HEK293 (cell line): ENCODE results near the gene SPEG.

Source experiments
- CTCF ChIA-PET: fragments of 350-600 bp; formaldehyde crosslinking; extraction: SDS; loops from one replicate; lab custom pipeline; 2021; ENCODE audit warnings: antibody characterized with exemption; lab: Yijun Ruan, JAX
- POLR2A ChIA-PET: fragments of 300-600 bp; formaldehyde crosslinking; extraction: SDS; loops from one replicate; lab custom pipeline; 2020; ENCODE audit warnings: antibody characterized with exemption, inconsistent platforms; lab: Yijun Ruan, JAX
- H3K27ac ChIP-seq: fragments of 200-500 bp; sonication (Bioruptor generic); 2 replicates; pipeline ENCODE4 v1.5.1; 2014; ENCODE audit warnings: low read depth, low read length, control low read depth, inconsistent platforms; ENCODE audit errors: extremely low read depth
- H3K36me3 ChIP-seq, 2 experiments: fragments of 200-500 bp in 1 of 2; sonication (Bioruptor generic) in 1 of 2; 1 replicate in 1 of 2; 2 replicates in 1 of 2; pipeline ENCODE4 v1.5.1; 2014 to 2017; ENCODE audit warnings: inconsistent platforms in 2 of 2, low read length in 2 of 2; ENCODE audit not compliant: control insufficient read depth in 2 of 2, insufficient read depth in 1 of 2
- H3K4me1 ChIP-seq: fragments of 200-500 bp; sonication (Bioruptor generic); 2 replicates; pipeline ENCODE4 v1.5.1; 2014; ENCODE audit warnings: mild to moderate bottlenecking, low read length, inconsistent platforms; ENCODE audit not compliant: control insufficient read depth, insufficient read depth
- H3K4me3 ChIP-seq: 2 replicates; pipeline ENCODE4 v1.5.1; 2011; ENCODE audit warnings: low read depth, mild to moderate bottlenecking, control low read depth, low read length, moderate library complexity
- H3K9me3 ChIP-seq: fragments of 200-500 bp; sonication (Bioruptor generic); 2 replicates; pipeline ENCODE4 v1.5.1; 2014; ENCODE audit warnings: low read depth, low read length, inconsistent platforms; ENCODE audit not compliant: control insufficient read depth, insufficient read depth
- HOXD13 ChIP-seq: sonication (generic); formaldehyde crosslinking; IDR thresholded peaks from 2 replicates; pipeline ENCODE4 v1.8.0; 2022; ENCODE audit warnings: missing genetic modification reagents, borderline replicate concordance
- KLF10 ChIP-seq: fragments of 450-650 bp; IDR thresholded peaks from 2 replicates; pipeline ENCODE4 v1.5.1; 2018; ENCODE audit warnings: missing biosample characterization, mild to moderate bottlenecking, missing genetic modification characterization
- PRDM1 ChIP-seq: fragments of 450-650 bp; formaldehyde crosslinking; IDR thresholded peaks from 2 replicates; pipeline ENCODE4; 2016; ENCODE audit warnings: missing biosample characterization, missing genetic modification characterization
- YY1 ChIP-seq: fragments of 450-650 bp; formaldehyde crosslinking; IDR thresholded peaks from 2 replicates; pipeline ENCODE4 v1.5.1; 2018; ENCODE audit warnings: missing biosample characterization, missing genetic modification characterization
- ZBTB1 ChIP-seq: fragments of 450-650 bp; formaldehyde crosslinking; IDR thresholded peaks from 2 replicates; pipeline ENCODE4 v1.5.1; 2016; ENCODE audit warnings: missing biosample characterization, missing genetic modification characterization
- ZFHX2 ChIP-seq: fragments of 450-650 bp; formaldehyde crosslinking; conservative IDR thresholded peaks from 2 replicates; pipeline ENCODE4 v1.5.1; 2016; ENCODE audit warnings: missing biosample characterization, missing genetic modification characterization
- ZNF138 ChIP-seq: fragments of 450-650 bp; formaldehyde crosslinking; IDR thresholded peaks from 2 replicates; pipeline ENCODE4 v1.5.1; 2016; ENCODE audit warnings: missing biosample characterization, missing genetic modification characterization, borderline replicate concordance
- ZNF169 ChIP-seq: fragments of 450-650 bp; formaldehyde crosslinking; IDR thresholded peaks from 2 replicates; pipeline ENCODE4 v1.5.1; 2016; ENCODE audit warnings: missing biosample characterization, missing genetic modification characterization
- ZNF184 ChIP-seq: fragments of 450-650 bp; IDR thresholded peaks from 2 replicates; pipeline ENCODE4 v1.5.1; 2018; ENCODE audit warnings: missing biosample characterization, mild to moderate bottlenecking, missing genetic modification characterization
- ZNF202 ChIP-seq: fragments of 450-650 bp; formaldehyde crosslinking; IDR thresholded peaks from 2 replicates; pipeline ENCODE4 v1.5.1; 2016; ENCODE audit warnings: missing biosample characterization, missing genetic modification characterization, borderline replicate concordance
- ZNF214 ChIP-seq: fragments of 450-650 bp; formaldehyde crosslinking; IDR thresholded peaks from 2 replicates; pipeline ENCODE4 v1.5.1; 2017; ENCODE audit warnings: missing biosample characterization, mild to moderate bottlenecking, missing genetic modification characterization, borderline replicate concordance
- ZNF248 ChIP-seq: fragments of 450-650 bp; formaldehyde crosslinking; IDR thresholded peaks from 2 replicates; pipeline ENCODE4 v1.5.1; 2017; ENCODE audit warnings: missing biosample characterization, missing genetic modification characterization
- ZNF292 ChIP-seq: fragments of 450-650 bp; formaldehyde crosslinking; IDR thresholded peaks from 2 replicates; pipeline ENCODE4 v1.5.1; 2016; ENCODE audit warnings: low read depth, missing biosample characterization, missing genetic modification characterization, borderline replicate concordance
- ZNF324 ChIP-seq: fragments of 450-650 bp; formaldehyde crosslinking; IDR thresholded peaks from 2 replicates; pipeline ENCODE4 v1.5.1; 2016; ENCODE audit warnings: missing biosample characterization, missing genetic modification characterization
- ZNF548 ChIP-seq: fragments of 450-650 bp; formaldehyde crosslinking; IDR thresholded peaks from 2 replicates; pipeline ENCODE4 v1.5.1; 2016; ENCODE audit warnings: missing biosample characterization, missing genetic modification characterization
- ZNF596 ChIP-seq: fragments of 450-650 bp; IDR thresholded peaks from 2 replicates; pipeline ENCODE4 v1.5.0; 2018; ENCODE audit warnings: missing biosample characterization, mild to moderate bottlenecking, missing genetic modification characterization, moderate library complexity
- ZNF621 ChIP-seq: fragments of 450-650 bp; formaldehyde crosslinking; IDR thresholded peaks from 2 replicates; pipeline ENCODE4 v1.5.1; 2017; ENCODE audit warnings: missing biosample characterization, missing genetic modification characterization
- ZNF624 ChIP-seq: fragments of 450-650 bp; formaldehyde crosslinking; IDR thresholded peaks from 2 replicates; pipeline ENCODE4 v1.5.1; 2017; ENCODE audit warnings: missing biosample characterization, missing genetic modification characterization
- ZNF658 ChIP-seq: fragments of 450-650 bp; formaldehyde crosslinking; IDR thresholded peaks from 2 replicates; pipeline ENCODE4; 2016; ENCODE audit warnings: missing biosample characterization, missing genetic modification characterization
- ZNF707 ChIP-seq: fragments of 450-650 bp; formaldehyde crosslinking; IDR thresholded peaks from 2 replicates; pipeline ENCODE4 v1.5.1; 2016; ENCODE audit warnings: missing biosample characterization, missing genetic modification characterization
- ZNF843 ChIP-seq: fragments of 450-650 bp; formaldehyde crosslinking; IDR thresholded peaks from 2 replicates; pipeline ENCODE4 v1.5.1; 2016; ENCODE audit warnings: missing biosample characterization, missing genetic modification characterization
- ZSCAN16 ChIP-seq: fragments of 450-650 bp; formaldehyde crosslinking; IDR thresholded peaks from 2 replicates; pipeline ENCODE4 v1.5.1; 2016; ENCODE audit warnings: missing biosample characterization, missing genetic modification characterization
- TF ChIP-seq, protein P1 (sequence below): fragments of 450-650 bp; formaldehyde crosslinking; IDR thresholded peaks from 2 replicates; pipeline ENCODE4 v1.5.1; 2016; ENCODE audit warnings: missing biosample characterization, missing genetic modification characterization, low read depth
- TF ChIP-seq, protein P2 (sequence below): fragments of 450-650 bp; IDR thresholded peaks from 2 replicates; pipeline ENCODE4 v1.5.1; 2018; ENCODE audit warnings: missing biosample characterization, missing genetic modification characterization
- TF ChIP-seq, protein P3 (sequence below): fragments of 450-650 bp; formaldehyde crosslinking; IDR thresholded peaks from 2 replicates; pipeline ENCODE4 v1.5.1; 2016; ENCODE audit warnings: missing biosample characterization, missing genetic modification characterization
- TF ChIP-seq, protein P4 (sequence below): fragments of 450-650 bp; formaldehyde crosslinking; IDR thresholded peaks from 2 replicates; pipeline ENCODE4; 2016; ENCODE audit warnings: missing biosample characterization, missing genetic modification characterization
- TF ChIP-seq, protein P5 (sequence below): fragments of 450-650 bp; formaldehyde crosslinking; IDR thresholded peaks from 2 replicates; pipeline ENCODE4 v1.5.1; 2016; ENCODE audit warnings: missing biosample characterization, missing genetic modification characterization

SPEG gene

DNA sequence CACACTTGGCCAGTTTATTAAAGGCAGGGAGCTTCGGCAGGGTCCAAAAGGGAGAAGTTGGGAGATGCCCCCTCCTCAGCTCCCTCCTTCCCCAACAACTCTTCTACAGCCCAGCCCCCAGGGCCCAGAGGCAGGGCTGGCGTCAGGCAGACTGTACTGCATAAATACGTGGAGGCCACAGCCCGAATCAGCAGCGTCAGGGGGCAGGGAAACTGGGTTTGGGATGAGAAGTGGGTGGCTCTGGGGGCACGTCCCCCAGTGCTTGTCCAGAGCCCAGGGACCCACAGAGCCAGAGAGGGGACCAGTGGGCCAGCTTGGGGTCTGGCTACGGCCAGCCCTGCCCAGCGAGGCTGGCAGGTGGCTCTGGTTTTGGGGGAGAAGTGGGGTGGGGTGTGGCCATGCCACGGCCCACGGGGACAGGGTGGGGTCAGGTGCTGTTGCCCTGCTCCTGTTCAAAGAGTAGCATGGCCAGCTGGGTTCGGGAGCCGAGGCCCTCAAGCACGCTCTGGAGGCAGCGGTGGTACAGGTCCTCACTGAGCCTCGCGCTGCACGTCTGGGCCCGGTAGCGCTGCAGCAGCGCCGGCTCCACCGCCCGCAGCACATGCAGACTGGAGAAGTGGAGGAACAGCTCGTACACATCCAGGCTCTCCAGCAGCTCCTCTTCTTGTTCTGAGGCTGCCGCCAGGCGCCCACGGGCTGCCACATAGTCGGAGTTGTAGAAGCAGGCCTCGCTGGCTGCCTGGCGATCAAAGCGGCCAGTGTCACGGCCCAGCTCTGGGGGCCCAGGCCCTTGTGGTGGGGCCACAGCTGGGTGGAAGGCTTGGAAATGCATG, 104.5 kb downstream of the SPEG start:
- CTCF ChIA-PET, result interaction anchor here (0.7 to 7.2 kb wide), 9 partner anchors 9 to 149 kb away, joined by 3 to 112 read pairs (median 4); no protein-coding TSS in a partner anchor
- Histone ChIP-seq H3K4me1 (no peaks in the 10 kb centered on the region), H3K36me3 (peaks cover 0 to 32% of the 10 kb centered on the region in 2 experiments; a peak in 1 of 3 replicates), H3K27ac (no peak overlapping the region), H3K4me3 (no peak overlapping the region), H3K9me3 (no peaks in the 10 kb centered on the region)
- POLR2A ChIA-PET, result no interaction called here
- TF ChIP-seq ZNF138 (tag by site-specific recombination) (no peak), ZNF324 (tag by site-specific recombination) (no peak), KLF10 (tag by site-specific recombination) (no peak), ZSCAN16 (tag by site-specific recombination) (no peak), YY1 (tag by site-specific recombination) (no peak), ZNF202 (tag by site-specific recombination) (no peak), ZNF292 (tag by site-specific recombination) (no peak), ZNF707 (tag by site-specific recombination) (no peak), ZNF548 (tag by site-specific recombination) (no peak), ZNF624 (tag by site-specific recombination) (no peak), PRDM1 (no peak), ZNF214 (tag by site-specific recombination) (no peak), ZNF248 (tag by site-specific recombination) (no peak), ZNF843 (tag by site-specific recombination) (no peak), ZNF184 (tag by site-specific recombination) (no peak), ZFHX2 (tag by site-specific recombination) (no peak)
- TF ChIP-seq, protein P1, sequence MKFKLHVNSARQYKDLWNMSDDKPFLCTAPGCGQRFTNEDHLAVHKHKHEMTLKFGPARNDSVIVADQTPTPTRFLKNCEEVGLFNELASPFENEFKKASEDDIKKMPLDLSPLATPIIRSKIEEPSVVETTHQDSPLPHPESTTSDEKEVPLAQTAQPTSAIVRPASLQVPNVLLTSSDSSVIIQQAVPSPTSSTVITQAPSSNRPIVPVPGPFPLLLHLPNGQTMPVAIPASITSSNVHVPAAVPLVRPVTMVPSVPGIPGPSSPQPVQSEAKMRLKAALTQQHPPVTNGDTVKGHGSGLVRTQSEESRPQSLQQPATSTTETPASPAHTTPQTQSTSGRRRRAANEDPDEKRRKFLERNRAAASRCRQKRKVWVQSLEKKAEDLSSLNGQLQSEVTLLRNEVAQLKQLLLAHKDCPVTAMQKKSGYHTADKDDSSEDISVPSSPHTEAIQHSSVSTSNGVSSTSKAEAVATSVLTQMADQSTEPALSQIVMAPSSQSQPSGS, result no peak
- TF ChIP-seq, protein P2, sequence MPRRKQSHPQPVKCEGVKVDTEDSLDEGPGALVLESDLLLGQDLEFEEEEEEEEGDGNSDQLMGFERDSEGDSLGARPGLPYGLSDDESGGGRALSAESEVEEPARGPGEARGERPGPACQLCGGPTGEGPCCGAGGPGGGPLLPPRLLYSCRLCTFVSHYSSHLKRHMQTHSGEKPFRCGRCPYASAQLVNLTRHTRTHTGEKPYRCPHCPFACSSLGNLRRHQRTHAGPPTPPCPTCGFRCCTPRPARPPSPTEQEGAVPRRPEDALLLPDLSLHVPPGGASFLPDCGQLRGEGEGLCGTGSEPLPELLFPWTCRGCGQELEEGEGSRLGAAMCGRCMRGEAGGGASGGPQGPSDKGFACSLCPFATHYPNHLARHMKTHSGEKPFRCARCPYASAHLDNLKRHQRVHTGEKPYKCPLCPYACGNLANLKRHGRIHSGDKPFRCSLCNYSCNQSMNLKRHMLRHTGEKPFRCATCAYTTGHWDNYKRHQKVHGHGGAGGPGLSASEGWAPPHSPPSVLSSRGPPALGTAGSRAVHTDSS (tag by site-specific recombination), result no peak
- TF ChIP-seq, protein P3, sequence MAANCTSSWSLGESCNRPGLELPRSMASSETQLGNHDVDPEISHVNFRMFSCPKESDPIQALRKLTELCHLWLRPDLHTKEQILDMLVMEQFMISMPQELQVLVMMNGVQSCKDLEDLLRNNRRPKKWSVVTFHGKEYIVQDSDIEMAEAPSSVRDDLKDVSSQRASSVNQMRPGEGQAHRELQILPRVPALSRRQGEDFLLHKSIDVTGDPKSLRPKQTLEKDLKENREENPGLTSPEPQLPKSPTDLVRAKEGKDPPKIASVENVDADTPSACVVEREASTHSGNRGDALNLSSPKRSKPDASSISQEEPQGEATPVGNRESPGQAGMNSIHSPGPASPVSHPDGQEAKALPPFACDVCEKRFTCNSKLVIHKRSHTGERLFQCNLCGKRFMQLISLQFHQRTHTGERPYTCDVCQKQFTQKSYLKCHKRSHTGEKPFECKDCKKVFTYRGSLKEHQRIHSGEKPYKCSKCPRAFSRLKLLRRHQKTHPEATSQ (tag by site-specific recombination), result no peak

DNA sequence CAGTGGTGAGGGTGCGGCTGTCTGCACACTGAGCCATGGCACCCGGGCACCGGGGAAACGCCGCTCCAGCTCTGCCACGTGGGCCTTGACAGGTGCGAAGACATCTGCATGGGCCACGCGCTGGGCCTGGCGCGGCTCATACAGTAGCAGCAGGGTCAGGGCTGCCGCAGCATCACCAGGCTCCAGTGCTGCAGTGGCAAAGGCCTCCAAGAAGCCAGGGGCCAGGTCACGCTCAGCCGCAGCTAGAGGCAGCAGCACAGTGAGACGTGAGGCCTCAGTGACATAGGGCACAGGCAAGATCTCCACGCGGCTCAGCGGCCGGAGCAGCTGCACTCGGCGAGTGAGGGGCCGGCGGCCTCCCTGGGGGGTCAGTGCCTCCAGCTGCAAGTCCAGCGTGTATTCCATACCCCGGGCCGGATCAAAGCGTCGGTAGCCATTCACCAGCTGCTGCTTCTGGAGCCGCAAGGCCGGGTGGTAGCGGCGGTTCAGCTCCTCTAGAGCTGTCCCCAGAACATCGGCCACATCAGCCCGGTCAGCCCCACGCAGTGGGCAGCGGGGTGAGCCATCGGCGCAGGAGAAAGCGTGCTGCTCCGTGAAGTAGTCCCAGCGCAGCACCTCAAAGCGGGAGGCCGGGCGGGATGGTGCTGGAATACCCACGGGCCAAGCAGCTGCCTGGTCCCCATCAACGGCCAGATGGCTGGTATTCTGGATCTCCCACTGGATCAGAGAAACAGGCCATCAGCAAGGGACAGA, 105.5 kb downstream of the SPEG start:
- no peak overlapping the region for H3K27ac ChIP-seq
- ChIA-PET POLR2A (interaction anchor here (1.1 kb wide), 1 partner anchor 42 kb away, joined by 3 read pairs; the partner anchor contains the start of gene GMPPA), CTCF (interaction anchor here (0.6 to 7.2 kb wide), 25 partner anchors 10 to 449 kb away, joined by 3 to 112 read pairs (median 9); partner anchors contain the start of genes GMPPA, INHA, OBSL1 and STK11IP)
- no peaks in the 10 kb centered on the region for H3K9me3 ChIP-seq
- H3K4me3 ChIP-seq, result no peak overlapping the region
- H3K36me3 ChIP-seq, result peaks cover 0 to 32% of the 10 kb centered on the region in 2 experiments; a peak in 1 of 3 replicates
- no peaks in the 10 kb centered on the region for H3K4me1 ChIP-seq
- TF ChIP-seq ZBTB1 (tag by site-specific recombination), result no peak
- no peak for TF ChIP-seq ZNF658 (tag by site-specific recombination)
- TF ChIP-seq, protein P4, sequence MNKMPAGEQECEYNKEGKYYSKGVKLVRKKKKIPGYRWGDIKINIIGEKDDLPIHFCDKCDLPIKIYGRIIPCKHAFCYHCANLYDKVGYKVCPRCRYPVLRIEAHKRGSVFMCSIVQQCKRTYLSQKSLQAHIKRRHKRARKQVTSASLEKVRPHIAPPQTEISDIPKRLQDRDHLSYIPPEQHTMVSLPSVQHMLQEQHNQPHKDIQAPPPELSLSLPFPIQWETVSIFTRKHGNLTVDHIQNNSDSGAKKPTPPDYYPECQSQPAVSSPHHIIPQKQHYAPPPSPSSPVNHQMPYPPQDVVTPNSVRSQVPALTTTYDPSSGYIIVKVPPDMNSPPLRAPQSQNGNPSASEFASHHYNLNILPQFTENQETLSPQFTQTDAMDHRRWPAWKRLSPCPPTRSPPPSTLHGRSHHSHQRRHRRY, result no peak
- TF ChIP-seq, protein P5, sequence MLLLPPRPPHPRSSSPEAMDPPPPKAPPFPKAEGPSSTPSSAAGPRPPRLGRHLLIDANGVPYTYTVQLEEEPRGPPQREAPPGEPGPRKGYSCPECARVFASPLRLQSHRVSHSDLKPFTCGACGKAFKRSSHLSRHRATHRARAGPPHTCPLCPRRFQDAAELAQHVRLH (tag by site-specific recombination), result no peak
- TF ChIP-seq, protein P1, result no peak
- no peak for TF ChIP-seq ZNF596 (tag by site-specific recombination)
- TF ChIP-seq ZNF169, result no peak
- TF ChIP-seq ZNF621 (tag by site-specific recombination), result no peak
- TF ChIP-seq HOXD13 (CRISPR knock-in tag), result no peak
